ENCODE results near the gene CFAP161.

Gene CFAP161

GRCh38 chr15:81194723-81195122 is 60.7 kb downstream of the CFAP161 start:
- Histone ChIP-seq H3K4me3 (ENCODE audit: low read depth, low read length) (no peak overlapping the region), H3K9me3 (ENCODE audit: control insufficient read depth, insufficient read depth, low read depth, low read length) (no peaks in the 10 kb centered on the region), H3K4me1 (ENCODE audit: control insufficient read depth, insufficient read depth, low read length) (no peaks in the 10 kb centered on the region), H3K36me3 (ENCODE audit: control insufficient read depth in 2 of 2, insufficient read depth in 1 of 2, low read length in 2 of 2) (no peaks in the 10 kb centered on the region), H3K27ac (ENCODE audit: extremely low read depth, low read depth, low read length) (no peak overlapping the region)
- ChIA-PET POLR2A (no interaction called here), CTCF (interaction anchor here (0.6 to 2.5 kb wide), 3 partner anchors 39 to 158 kb away, joined by 3 to 11 read pairs (median 4); no protein-coding TSS in a partner anchor)
- TF ChIP-seq ZNF114 (tag by site-specific recombination; IDR thresholded peaks at IDR 0.05) (no peak), ZNF777 (tag by site-specific recombination; IDR thresholded peaks at IDR 0.05; ENCODE audit: borderline replicate concordance) (no peak), HIC1 (tag by site-specific recombination; IDR thresholded peaks at IDR 0.05) (no peak), ZNF16 (tag by site-specific recombination; IDR thresholded peaks at IDR 0.05; ENCODE audit: low read depth) (no peak), ZFP3 (tag by site-specific recombination; IDR thresholded peaks at IDR 0.05; ENCODE audit: low read depth) (no peak), ZNF623 (tag by site-specific recombination; IDR thresholded peaks at IDR 0.05) (no peak), ZNF473 (tag by site-specific recombination; IDR thresholded peaks at IDR 0.05) (no peak), MYNN (tag by site-specific recombination; IDR thresholded peaks at IDR 0.05; ENCODE audit: borderline replicate concordance) (no peak), YY1 (tag by site-specific recombination; IDR thresholded peaks at IDR 0.05) (no peak)
- TF ChIP-seq, protein P1, sequence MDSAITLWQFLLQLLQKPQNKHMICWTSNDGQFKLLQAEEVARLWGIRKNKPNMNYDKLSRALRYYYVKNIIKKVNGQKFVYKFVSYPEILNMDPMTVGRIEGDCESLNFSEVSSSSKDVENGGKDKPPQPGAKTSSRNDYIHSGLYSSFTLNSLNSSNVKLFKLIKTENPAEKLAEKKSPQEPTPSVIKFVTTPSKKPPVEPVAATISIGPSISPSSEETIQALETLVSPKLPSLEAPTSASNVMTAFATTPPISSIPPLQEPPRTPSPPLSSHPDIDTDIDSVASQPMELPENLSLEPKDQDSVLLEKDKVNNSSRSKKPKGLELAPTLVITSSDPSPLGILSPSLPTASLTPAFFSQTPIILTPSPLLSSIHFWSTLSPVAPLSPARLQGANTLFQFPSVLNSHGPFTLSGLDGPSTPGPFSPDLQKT (IDR thresholded peaks at IDR 0.05; ENCODE audit: borderline replicate concordance, low read depth, low read length), result no peak
- TF ChIP-seq, protein P2, sequence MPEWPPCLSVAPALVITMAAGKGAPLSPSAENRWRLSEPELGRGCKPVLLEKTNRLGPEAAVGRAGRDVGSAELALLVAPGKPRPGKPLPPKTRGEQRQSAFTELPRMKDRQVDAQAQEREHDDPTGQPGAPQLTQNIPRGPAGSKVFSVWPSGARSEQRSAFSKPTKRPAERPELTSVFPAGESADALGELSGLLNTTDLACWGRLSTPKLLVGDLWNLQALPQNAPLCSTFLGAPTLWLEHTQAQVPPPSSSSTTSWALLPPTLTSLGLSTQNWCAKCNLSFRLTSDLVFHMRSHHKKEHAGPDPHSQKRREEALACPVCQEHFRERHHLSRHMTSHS (tag by site-specific recombination; IDR thresholded peaks at IDR 0.05), result no peak

DNA sequence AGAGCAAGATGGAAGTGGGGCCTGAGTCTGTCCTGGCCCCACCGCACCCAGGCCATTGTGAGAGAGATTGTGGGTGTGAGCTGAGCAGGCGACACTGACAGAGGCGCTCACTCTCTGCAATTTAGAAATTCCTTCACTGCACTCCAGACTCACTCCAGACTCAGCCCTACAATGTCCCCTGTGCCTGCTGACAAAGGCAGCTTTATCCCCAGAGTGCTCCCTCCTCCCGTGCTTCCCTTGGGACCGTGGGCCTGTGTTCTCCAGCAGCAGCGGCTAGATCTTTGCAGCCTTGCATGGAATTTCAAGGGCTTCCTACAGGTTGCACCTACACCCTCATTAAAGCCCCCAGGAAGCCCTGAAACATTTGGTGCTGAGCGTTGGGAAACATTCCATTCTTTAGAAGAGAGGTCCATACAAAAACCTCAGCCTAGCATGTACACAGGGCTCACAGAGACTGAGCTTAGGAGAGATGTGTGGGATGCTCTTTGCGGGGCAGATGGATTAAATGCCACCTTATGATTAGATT is 61.3 kb downstream of the CFAP161 start:
- H3K4me3 ChIP-seq (ENCODE audit: low read depth, low read length), result no peak overlapping the region
- TF ChIP-seq, protein P3, sequence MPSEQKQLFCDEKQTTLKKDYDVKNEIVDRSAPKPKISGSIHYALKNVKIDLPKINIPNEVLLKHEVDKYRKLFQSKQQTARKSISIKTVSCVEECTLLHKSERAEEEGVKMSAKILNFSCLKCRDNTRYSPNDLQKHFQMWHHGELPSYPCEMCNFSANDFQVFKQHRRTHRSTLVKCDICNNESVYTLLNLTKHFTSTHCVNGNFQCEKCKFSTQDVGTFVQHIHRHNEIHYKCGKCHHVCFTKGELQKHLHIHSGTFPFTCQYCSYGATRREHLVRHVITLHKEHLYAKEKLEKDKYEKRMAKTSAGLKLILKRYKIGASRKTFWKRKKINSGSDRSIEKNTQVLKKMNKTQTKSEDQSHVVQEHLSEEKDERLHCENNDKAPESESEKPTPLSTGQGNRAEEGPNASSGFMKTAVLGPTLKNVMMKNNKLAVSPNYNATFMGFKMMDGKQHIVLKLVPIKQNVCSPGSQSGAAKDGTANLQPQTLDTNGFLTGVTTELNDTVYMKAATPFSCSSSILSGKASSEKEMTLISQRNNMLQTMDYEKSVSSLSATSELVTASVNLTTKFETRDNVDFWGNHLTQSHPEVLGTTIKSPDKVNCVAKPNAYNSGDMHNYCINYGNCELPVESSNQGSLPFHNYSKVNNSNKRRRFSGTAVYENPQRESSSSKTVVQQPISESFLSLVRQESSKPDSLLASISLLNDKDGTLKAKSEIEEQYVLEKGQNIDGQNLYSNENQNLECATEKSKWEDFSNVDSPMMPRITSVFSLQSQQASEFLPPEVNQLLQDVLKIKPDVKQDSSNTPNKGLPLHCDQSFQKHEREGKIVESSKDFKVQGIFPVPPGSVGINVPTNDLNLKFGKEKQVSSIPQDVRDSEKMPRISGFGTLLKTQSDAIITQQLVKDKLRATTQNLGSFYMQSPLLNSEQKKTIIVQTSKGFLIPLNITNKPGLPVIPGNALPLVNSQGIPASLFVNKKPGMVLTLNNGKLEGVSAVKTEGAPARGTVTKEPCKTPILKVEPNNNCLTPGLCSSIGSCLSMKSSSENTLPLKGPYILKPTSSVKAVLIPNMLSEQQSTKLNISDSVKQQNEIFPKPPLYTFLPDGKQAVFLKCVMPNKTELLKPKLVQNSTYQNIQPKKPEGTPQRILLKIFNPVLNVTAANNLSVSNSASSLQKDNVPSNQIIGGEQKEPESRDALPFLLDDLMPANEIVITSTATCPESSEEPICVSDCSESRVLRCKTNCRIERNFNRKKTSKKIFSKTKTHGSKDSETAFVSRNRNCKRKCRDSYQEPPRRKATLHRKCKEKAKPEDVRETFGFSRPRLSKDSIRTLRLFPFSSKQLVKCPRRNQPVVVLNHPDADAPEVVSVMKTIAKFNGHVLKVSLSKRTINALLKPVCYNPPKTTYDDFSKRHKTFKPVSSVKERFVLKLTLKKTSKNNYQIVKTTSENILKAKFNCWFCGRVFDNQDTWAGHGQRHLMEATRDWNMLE (tag by site-specific recombination; conservative IDR thresholded peaks at IDR 0.05; ENCODE audit: low read depth), result no peak
- TF ChIP-seq HOXC10 (CRISPR knock-in tag; IDR thresholded peaks at IDR 0.05) (no peak), ZNF473 (tag by site-specific recombination; IDR thresholded peaks at IDR 0.05) (no peak), ZNF266 (tag by site-specific recombination; IDR thresholded peaks at IDR 0.05; ENCODE audit: low read depth) (no peak), ZFHX2 (tag by site-specific recombination; conservative IDR thresholded peaks at IDR 0.05) (peak; percentile 76), ZNF510 (tag by site-specific recombination; IDR thresholded peaks at IDR 0.05; ENCODE audit: insufficient replicate concordance) (no peak), MYNN (tag by site-specific recombination; IDR thresholded peaks at IDR 0.05; ENCODE audit: borderline replicate concordance) (no peak), ZNF664 (tag by site-specific recombination; IDR thresholded peaks at IDR 0.05) (no peak), EGR2 (tag by site-specific recombination; IDR thresholded peaks at IDR 0.05; ENCODE audit: low read depth) (peak; percentile 83)
- TF ChIP-seq, protein P4, sequence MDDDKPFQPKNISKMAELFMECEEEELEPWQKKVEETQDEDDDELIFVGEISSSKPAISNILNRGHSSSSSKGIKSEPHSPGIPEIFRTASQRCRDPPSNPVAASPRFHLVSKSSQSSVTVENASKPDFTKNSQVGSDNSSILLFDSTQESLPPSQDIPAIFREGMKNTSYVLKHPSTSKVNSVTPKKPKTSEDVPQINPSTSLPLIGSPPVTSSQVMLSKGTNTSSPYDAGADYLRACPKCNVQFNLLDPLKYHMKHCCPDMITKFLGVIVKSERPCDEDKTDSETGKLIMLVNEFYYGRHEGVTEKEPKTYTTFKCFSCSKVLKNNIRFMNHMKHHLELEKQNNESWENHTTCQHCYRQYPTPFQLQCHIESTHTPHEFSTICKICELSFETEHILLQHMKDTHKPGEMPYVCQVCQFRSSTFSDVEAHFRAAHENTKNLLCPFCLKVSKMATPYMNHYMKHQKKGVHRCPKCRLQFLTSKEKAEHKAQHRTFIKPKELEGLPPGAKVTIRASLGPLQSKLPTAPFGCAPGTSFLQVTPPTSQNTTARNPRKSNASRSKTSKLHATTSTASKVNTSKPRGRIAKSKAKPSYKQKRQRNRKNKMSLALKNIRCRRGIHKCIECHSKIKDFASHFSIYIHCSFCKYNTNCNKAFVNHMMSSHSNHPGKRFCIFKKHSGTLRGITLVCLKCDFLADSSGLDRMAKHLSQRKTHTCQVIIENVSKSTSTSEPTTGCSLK (tag by site-specific recombination; IDR thresholded peaks at IDR 0.05), result no peak
- ChIA-PET POLR2A (no interaction called here), CTCF (interaction anchor here (0.8 to 2.5 kb wide), 2 partner anchors 40 to 71 kb away, joined by 3 to 11 read pairs; no protein-coding TSS in a partner anchor)
- H3K27ac ChIP-seq (ENCODE audit: extremely low read depth, low read depth, low read length), result no peak overlapping the region
- H3K4me1 ChIP-seq (ENCODE audit: control insufficient read depth, insufficient read depth, low read length), result no peaks in the 10 kb centered on the region
- no peaks in the 10 kb centered on the region for H3K36me3 ChIP-seq (ENCODE audit: control insufficient read depth in 2 of 2, insufficient read depth in 1 of 2, low read length in 2 of 2)
- no peaks in the 10 kb centered on the region for H3K9me3 ChIP-seq (ENCODE audit: control insufficient read depth, insufficient read depth, low read depth, low read length)

All from HEK293 (cell line).